Left ventricle myocardium inferior (tissue), 1 donor: ENCODE results near the gene KIAA0232. TPM values are rescaled to one million over a fixed set of nuclear protein-coding genes. Genes with fewer than 3 reads are reported as not detected.
"Not testable (repeated sequence)": the region's sequence is repeated elsewhere in the genome, so short reads cannot be mapped to it uniquely, and the experiment has no call there.

Source experiments
- DNase-seq: peaks from one replicate; pipeline ENCODE4 v3.0.0-alpha.2; 2020
- H3K27ac ChIP-seq: fragments of 200-600 bp; replicated peaks from 2 replicates; pipeline ENCODE4 v1.8.0; 2021
- H3K27me3 ChIP-seq: fragments of 200-600 bp; 2 replicates; pipeline ENCODE4 v1.8.0; 2021; ENCODE audit warnings: low read depth
- H3K36me3 ChIP-seq: fragments of 200-600 bp; 2 replicates; pipeline ENCODE4 v1.8.0; 2021
- H3K4me1 ChIP-seq: fragments of 200-600 bp; 2 replicates; pipeline ENCODE4 v1.8.0; 2021
- H3K4me3 ChIP-seq: fragments of 200-600 bp; 2 replicates; pipeline ENCODE4 v1.8.0; 2021; ENCODE audit warnings: mild to moderate bottlenecking, moderate library complexity
- H3K9me3 ChIP-seq: fragments of 200-600 bp; replicated peaks from 2 replicates; pipeline ENCODE4 v1.8.0; 2021
- CTCF ChIP-seq: fragments of 200-600 bp; IDR thresholded peaks from 2 replicates; pipeline ENCODE4 v1.8.0; 2021; ENCODE audit warnings: antibody characterized with exemption, mild to moderate bottlenecking, borderline replicate concordance
- intact Hi-C: fragments of 100-400 bp; cut with micrococcal nuclease; formaldehyde crosslinking; loops from one replicate; pipeline ENCODE4 v1.11.0; 2022
- total RNA-seq: library from RNA; stranded (reverse); fragmentation: NEBNext Ultra II Directional; extraction: Animal tissue kit (Norgen Biotek cat#: 25700); gene quantifications from one replicate; pipeline ENCODE4 v1.2.1, GENCODE V29; 2021
- donor health status: DM: no; HTN: yes; CAD: no; lungs with severe emphysema.

KIAA0232 gene
- total RNA-seq, 1 donor from 2014 or later, result 82.5 TPM

GRCh38 chr4:6909970-6910339 lies 127.4 kb downstream of the KIAA0232 start:
- intact Hi-C loops, result loop anchor here (10.0 kb wide), 1 partner anchor 75 kb away; no protein-coding TSS in a partner anchor
- peak overlapping the region; percentile 100 for H3K27ac ChIP-seq
- peak overlapping the region; percentile 72 for H3K4me3 ChIP-seq
- H3K4me1 ChIP-seq, result peaks cover 67% of the 10 kb centered on the region
- TF ChIP-seq CTCF, result no peak
- peak; percentile 56 for DNase-seq
- H3K9me3 ChIP-seq, result no peaks in the 10 kb centered on the region
- H3K27me3 ChIP-seq, result peaks cover 15% of the 10 kb centered on the region
- no peaks in the 10 kb centered on the region for H3K36me3 ChIP-seq

- H3K4me1 ChIP-seq, result peaks cover 71% of the 10 kb centered on the region
- no peaks in the 10 kb centered on the region for H3K9me3 ChIP-seq
- H3K4me3 ChIP-seq, result peak overlapping the region; percentile 72
- no peak for DNase-seq
- H3K36me3 ChIP-seq, result no peaks in the 10 kb centered on the region
- intact Hi-C loops, result no loop called here
- no peak for TF ChIP-seq CTCF
- peak overlapping the region; percentile 100 for H3K27ac ChIP-seq
- H3K27me3 ChIP-seq, result peaks cover 15% of the 10 kb centered on the region
These were observed 127.9 kb downstream of the KIAA0232 start for GRCh38 chr4:6910340-6910959.

- intact Hi-C loops, result no loop called here
- H3K27ac ChIP-seq, result peak overlapping the region; percentile 100
- peaks cover 73% of the 10 kb centered on the region for H3K4me1 ChIP-seq
These were observed 128.7 kb downstream of the KIAA0232 start for GRCh38 chr4:6910960-6911874.

GRCh38 chr4:6911917-6912316 lies 129.4 kb downstream of the KIAA0232 start:
- DNase-seq, H3K36me3 ChIP-seq, H3K27me3 ChIP-seq, H3K9me3 ChIP-seq, intact Hi-C loops, H3K4me3 ChIP-seq: not testable (repeated sequence)
- Histone ChIP-seq H3K4me1 (peaks cover 80% of the 10 kb centered on the region), H3K27ac (peak overlapping the region; percentile 100)

More at GRCh38 chr4:6910960-6911874, 128.7 kb downstream of the KIAA0232 start:
- no peak for TF ChIP-seq CTCF
- DNase-seq, result no peak
- Histone ChIP-seq H3K36me3 (no peaks in the 10 kb centered on the region), H3K4me3 (peak overlapping the region; percentile 72), H3K27me3 (peaks cover 11% of the 10 kb centered on the region), H3K9me3 (no peaks in the 10 kb centered on the region)

- H3K27ac ChIP-seq, result peak overlapping the region; percentile 100
- DNase-seq, result no peak
- peak overlapping the region; percentile 27 for H3K4me3 ChIP-seq
- no peaks in the 10 kb centered on the region for H3K36me3 ChIP-seq
- intact Hi-C loops, result no loop called here
- TF ChIP-seq CTCF, result no peak
- no peaks in the 10 kb centered on the region for H3K9me3 ChIP-seq
- H3K27me3 ChIP-seq, result no peaks in the 10 kb centered on the region
- peaks cover 83% of the 10 kb centered on the region for H3K4me1 ChIP-seq
These were observed 129.9 kb downstream of the KIAA0232 start for GRCh38 chr4:6912441-6912840.
